Endothelial cell of umbilical vein (primary cell): ENCODE data around the gene CCL4. TPM values are rescaled to one million over a fixed set of nuclear protein-coding genes. Genes with fewer than 3 reads are reported as not detected.

Source experiments
- BruUV-seq: library from RNA; stranded (reverse); fragments of 400-500 nt; replicated peaks from 2 replicates; lab custom pipeline; 2021; lab: Mats Ljungman, UMichigan
- CTCF ChIA-PET: fragments of 300-600, 350-600 bp; sonication (Branson Sonifier 250); formaldehyde crosslinking; loops from one replicate; lab custom pipeline; 2021; ENCODE audit warnings: antibody characterized with exemption, inconsistent platforms; lab: Charles Lee
- POLR2A ChIA-PET: fragments of 300-600, 350-600 bp; sonication (Branson Sonifier 250); formaldehyde crosslinking; loops from one replicate; lab custom pipeline; 2021; ENCODE audit warnings: antibody characterized with exemption, inconsistent platforms; lab: Charles Lee
- DNase-seq: peaks from one replicate; pipeline ENCODE4 v3.0.0-alpha.2; 2011; ENCODE audit warnings: low read depth, low spot score
- FAIRE-seq: peaks from 2 replicates; lab custom pipeline; 2011; peaks lifted over from hg19 to GRCh38; lab: Jason Lieb, UNC
- H2AFZ ChIP-seq: 2 replicates; pipeline ENCODE4 v1.6.0; 2012; ENCODE audit warnings: low read depth, low read length, control low read depth, inconsistent platforms
- H3K27ac ChIP-seq: 2 replicates; pipeline ENCODE4 v1.5.1; 2011; ENCODE audit warnings: low read depth, mild to moderate bottlenecking, control low read depth, low read length, moderate library complexity; ENCODE audit not compliant: insufficient read depth
- H3K27me3 ChIP-seq, 2 experiments: 2 replicates each; pipeline versions ENCODE4 v1.6.0 to v1.6.1; 2011; ENCODE audit warnings: low read length in 2 of 2, mixed read lengths in 1 of 2; ENCODE audit not compliant: control insufficient read depth in 2 of 2, insufficient read depth in 2 of 2
- H3K36me3 ChIP-seq, 2 experiments: 2 replicates in 1 of 2; 3 replicates in 1 of 2; pipeline ENCODE4 v1.5.1; 2011; ENCODE audit warnings: low read length in 2 of 2, mild to moderate bottlenecking in 1 of 2, moderate library complexity in 1 of 2; ENCODE audit not compliant: control insufficient read depth in 2 of 2, insufficient read depth in 2 of 2; ENCODE audit errors: extremely low read depth in 1 of 2
- H3K4me1 ChIP-seq: 3 replicates; pipeline ENCODE4 v1.5.1; 2011; ENCODE audit warnings: mild to moderate bottlenecking, low read length; ENCODE audit not compliant: control insufficient read depth, insufficient read depth; ENCODE audit errors: extremely low read depth
- H3K4me2 ChIP-seq: 2 replicates; pipeline ENCODE4 v1.6.1; 2011; ENCODE audit warnings: low read length, control low read depth, mixed read lengths; ENCODE audit not compliant: insufficient read depth
- H3K4me3 ChIP-seq, 3 experiments: fragments of 200-600 bp in 1 of 3; sonication (generic), shearing (Covaris generic) in 1 of 3; replicated peaks in 1 of 3; 2 replicates each; pipeline ENCODE4 v1.5.1; 2011 to 2016; ENCODE audit warnings: control low read depth in 3 of 3, low read length in 3 of 3, mild to moderate bottlenecking in 2 of 3, inconsistent platforms in 1 of 3, low read depth in 1 of 3, moderate library complexity in 1 of 3; ENCODE audit not compliant: insufficient read depth in 1 of 3
- H3K79me2 ChIP-seq: 2 replicates; pipeline ENCODE4 v1.6.0; 2012; ENCODE audit warnings: low read length, inconsistent platforms; ENCODE audit not compliant: control insufficient read depth, insufficient read depth
- H3K9ac ChIP-seq: replicated peaks from 2 replicates; pipeline ENCODE3; 2011; ENCODE audit warnings: low read length, control low read depth; ENCODE audit not compliant: insufficient read depth; ENCODE audit errors: extremely low read depth
- H3K9me1 ChIP-seq: replicated peaks from 3 replicates; pipeline ENCODE4 v1.6.0; 2011; ENCODE audit warnings: mild to moderate bottlenecking, low read length; ENCODE audit not compliant: control insufficient read depth, insufficient read depth; ENCODE audit errors: extremely low read depth
- H3K9me3 ChIP-seq: replicated peaks from 2 replicates; pipeline ENCODE4 v1.5.1; 2012; ENCODE audit warnings: low read length, inconsistent platforms; ENCODE audit not compliant: control insufficient read depth, insufficient read depth
- H4K20me1 ChIP-seq: replicated peaks from 2 replicates; pipeline ENCODE3; 2011; ENCODE audit warnings: mild to moderate bottlenecking, low read length; ENCODE audit not compliant: control insufficient read depth, insufficient read depth; ENCODE audit errors: extremely low read depth
- CTCF ChIP-seq, 2 donors: IDR thresholded peaks; 1 replicate in 1 of 2; 2 replicates in 1 of 2; pipeline ENCODE4 v1.5.1; 2011; ENCODE audit warnings: low read length in 2 of 2, mild to moderate bottlenecking in 2 of 2, moderate library complexity in 2 of 2, control low read depth in 1 of 2, inconsistent platforms in 1 of 2, low read depth in 1 of 2; ENCODE audit not compliant: insufficient read depth in 1 of 2; ENCODE audit errors: extremely low read depth in 1 of 2
- EZH2 ChIP-seq: IDR thresholded peaks from 2 replicates; pipeline ENCODE4 v1.6.1; 2012; ENCODE audit warnings: borderline replicate concordance, low read depth, mild to moderate bottlenecking, moderate library complexity, low read length, inconsistent platforms; ENCODE audit not compliant: severe bottlenecking
- FOS ChIP-seq: IDR thresholded peaks from 2 replicates; pipeline ENCODE4 v1.6.1; 2011; ENCODE audit warnings: mild to moderate bottlenecking, low read length, moderate library complexity, borderline replicate concordance; ENCODE audit not compliant: insufficient read depth
- GATA2 ChIP-seq: IDR thresholded peaks from 2 replicates; pipeline ENCODE4 v1.7.0; 2011; ENCODE audit warnings: low read depth, mild to moderate bottlenecking, moderate library complexity, mixed read lengths, low read length; ENCODE audit not compliant: insufficient read length, insufficient read depth
- JUN ChIP-seq: IDR thresholded peaks from 2 replicates; pipeline ENCODE4 v1.6.1; 2011; ENCODE audit warnings: borderline replicate concordance, low read depth; ENCODE audit not compliant: insufficient read length, insufficient read depth
- MAX ChIP-seq: IDR thresholded peaks from 2 replicates; pipeline ENCODE4 v1.6.1; 2011; ENCODE audit not compliant: insufficient read depth, insufficient read length
- MYC ChIP-seq: IDR thresholded peaks from one replicate; pipeline ENCODE4 v1.6.1; 2011; ENCODE audit warnings: mild to moderate bottlenecking, low read depth, low read length
- POLR2A ChIP-seq: IDR thresholded peaks from 2 replicates; pipeline ENCODE4 v1.6.1; 2012; ENCODE audit warnings: low read depth, mild to moderate bottlenecking, control low read depth, low read length
- POLR2AphosphoS5 ChIP-seq: IDR thresholded peaks from 2 replicates; pipeline ENCODE4 v1.6.1; 2012; ENCODE audit warnings: low read depth, mild to moderate bottlenecking, control low read depth, low read length, moderate library complexity; ENCODE audit not compliant: insufficient read depth
- dilution Hi-C: fragments of 300-500 bp; cut with MboI; formaldehyde crosslinking; loops from one replicate; pipeline ENCODE4 v1.15.0; 2019; ENCODE audit warnings: low sequenced_read_pairs; ENCODE audit not compliant: extremely low pct_ligation_motif_present
- intact Hi-C: fragments of 100-400 bp; cut with micrococcal nuclease; formaldehyde crosslinking; loops from one replicate; pipeline ENCODE4 v1.10.0; 2022
- polyA plus RNA-seq, 4 experiments: library from polyadenylated mRNA; depleted of rRNA in 3 of 4; stranded (reverse) in 3 of 4; unstranded in 1 of 4; fragments of >200 nt; gene quantifications; 2 replicates each; pipeline versions ENCODE4 v1.2.1 to v1.2.3, GENCODE V29; 2011 to 2012; ENCODE audit warnings: missing spikeins in 1 of 4
- total RNA-seq: library from RNA; stranded (reverse); gene quantifications from 2 replicates; pipeline ENCODE4 v1.2.3, GENCODE V29; 2021

The CCL4 gene
- total and polyA plus RNA-seq, 2 donors (not counting 3 experiments of a cell fraction or from before 2014, with no cell fraction given) = not detected

GRCh38 chr17:36106493-36106835 lies 2.8 kb downstream of the CCL4 start:
- Histone ChIP-seq H3K79me2 (no peaks in the 10 kb centered on the region), H2AFZ (no peak overlapping the region), H3K9me1 (no peaks in the 10 kb centered on the region), H3K36me3 (no peaks in the 10 kb centered on the region), H3K9ac (no peak overlapping the region), H3K4me2 (no peak overlapping the region), H3K27me3 (no peaks in the 10 kb centered on the region), H3K27ac (no peak overlapping the region), H3K4me1 (no peaks in the 10 kb centered on the region), H4K20me1 (no peaks in the 10 kb centered on the region), H3K9me3 (no peaks in the 10 kb centered on the region), H3K4me3 (no peak overlapping the region)
- FAIRE-seq (no peak), DNase-seq (no peak)
- ChIA-PET CTCF (no interaction called here), POLR2A (no interaction called here)
- dilution Hi-C loops = no loop called here
- intact Hi-C loops = no loop called here
- no TSS peak for BruUV-seq
- no peak for TF ChIP-seq POLR2AphosphoS5
- TF ChIP-seq GATA2 = no peak
- TF ChIP-seq JUN = no peak
- no peak for TF ChIP-seq MYC
- no peak for TF ChIP-seq CTCF (IDR thresholded peaks at IDR 0.05; ENCODE audit: extremely low read depth in 1 of 2, insufficient read depth in 1 of 2, low read depth in 1 of 2, low read length in 2 of 2)
- no peak for TF ChIP-seq POLR2A
- TF ChIP-seq MAX = no peak
- TF ChIP-seq EZH2 = no peak
- TF ChIP-seq FOS = no peak
